PC-9 (cell line): ENCODE measurements around the gene GFY. TPM values are rescaled to one million over a fixed set of nuclear protein-coding genes. Genes with fewer than 3 reads are reported as not detected.

ENCODE experiments used
- BruUV-seq: library from RNA; stranded (reverse); fragments of 400-500 nt; replicated peaks from 2 replicates; lab custom pipeline; 2021; lab: Mats Ljungman, UMichigan
- CTCF ChIA-PET: fragments of 300-600 bp; sonication (Branson Sonifier 250); formaldehyde crosslinking; loops from one replicate; lab custom pipeline; 2022; ENCODE audit warnings: antibody characterized with exemption; lab: Charles Lee
- POLR2A ChIA-PET: fragments of 300-600 bp; sonication (Branson Sonifier 250); formaldehyde crosslinking; loops from one replicate; lab custom pipeline; 2022; ENCODE audit warnings: antibody characterized with exemption; ENCODE audit not compliant: unreplicated experiment; lab: Charles Lee
- DNase-seq, 2 experiments: peaks; one replicate each; pipeline versions ENCODE4 v3.0.0 to v3.0.0-alpha.2; 2015 to 2022; ENCODE audit warnings: mixed read lengths in 1 of 2
- H2AFZ ChIP-seq: fragments of 200-600 bp; sonication (generic); 2 replicates; pipeline ENCODE4 v1.8.1; 2017; ENCODE audit warnings: antibody characterized with exemption
- H3F3A ChIP-seq: fragments of 200-600 bp; sonication (generic); 2 replicates; pipeline ENCODE4 v1.8.1; 2017; ENCODE audit warnings: antibody characterized with exemption, mild to moderate bottlenecking, low read depth; ENCODE audit not compliant: insufficient read depth
- H3K27ac ChIP-seq: fragments of 200-600 bp; sonication (generic); 2 replicates; pipeline ENCODE4 v1.6.1; 2016; ENCODE audit warnings: mixed run types
- H3K27me3 ChIP-seq: fragments of 200-600 bp; sonication (generic); 2 replicates; pipeline ENCODE4 v1.6.1; 2016; ENCODE audit warnings: low read depth, mixed run types; ENCODE audit not compliant: insufficient read depth
- H3K36me3 ChIP-seq: fragments of 200-600 bp; sonication (generic); 2 replicates; pipeline ENCODE4 v1.6.1; 2016; ENCODE audit warnings: low read depth, mixed run types
- H3K4me1 ChIP-seq: fragments of 200-600 bp; sonication (generic); replicated peaks from 2 replicates; pipeline ENCODE4 v1.6.1; 2016; ENCODE audit warnings: mixed run types; ENCODE audit not compliant: insufficient read depth
- H3K4me2 ChIP-seq: fragments of 200-600 bp; sonication (generic); 2 replicates; pipeline ENCODE4 v1.6.1; 2017; ENCODE audit warnings: mixed run types
- H3K4me3 ChIP-seq: fragments of 200-600 bp; sonication (generic); 2 replicates; pipeline ENCODE4 v1.6.1; 2016; ENCODE audit warnings: mixed run types
- H3K79me2 ChIP-seq: fragments of 200-600 bp; sonication (generic); 2 replicates; pipeline ENCODE4 v1.6.1; 2017; ENCODE audit warnings: low read depth, mixed run types
- H3K9me2 ChIP-seq: fragments of 200-600 bp; sonication (generic); 2 replicates; pipeline ENCODE4 v1.8.1; 2017; ENCODE audit warnings: mild to moderate bottlenecking; ENCODE audit not compliant: insufficient read depth
- H3K9me3 ChIP-seq: fragments of 200-600 bp; sonication (generic); 2 replicates; pipeline ENCODE4 v1.8.1; 2016; ENCODE audit warnings: low read depth; ENCODE audit not compliant: insufficient read depth
- H4K20me1 ChIP-seq: fragments of 200-600 bp; sonication (generic); 2 replicates; pipeline ENCODE4 v1.8.1; 2017; ENCODE audit not compliant: insufficient read depth
- CTCF ChIP-seq: fragments of 200-600 bp; sonication (generic); conservative IDR thresholded peaks from 2 replicates; pipeline ENCODE4 v1.6.1; 2017; ENCODE audit warnings: mixed run types, antibody characterized with exemption, mild to moderate bottlenecking, moderate library complexity
- EZH2 ChIP-seq: fragments of 200-600 bp; sonication (generic); IDR thresholded peaks from 2 replicates; pipeline ENCODE4 v1.8.0; 2017; ENCODE audit warnings: antibody characterized with exemption, low read depth
- intact Hi-C: fragments of 100-400 bp; cut with micrococcal nuclease; formaldehyde crosslinking; loops from one replicate; pipeline ENCODE4 v1.10.0; 2022; ENCODE audit not compliant: unreplicated experiment
- total RNA-seq: library from RNA; stranded (reverse); gene quantifications from 2 replicates; pipeline ENCODE4 v1.2.3, GENCODE V29; 2021

The GFY gene
- total RNA-seq, 1 experiment from 2014 or later: not detected

- DNase-seq: no peak
- Histone ChIP-seq H3K27me3 (peaks cover 46% of the 10 kb centered on the region), H2AFZ (no peak overlapping the region), H3K9me3 (no peaks in the 10 kb centered on the region), H3K79me2 (no peaks in the 10 kb centered on the region), H3K4me3 (no peak overlapping the region), H3F3A (peaks cover 6% of the 10 kb centered on the region; the same call in 1 of the 2 replicates), H3K4me2 (no peak overlapping the region), H4K20me1 (no peaks in the 10 kb centered on the region), H3K36me3 (no peaks in the 10 kb centered on the region), H3K4me1 (no peaks in the 10 kb centered on the region), H3K27ac (no peak overlapping the region), H3K9me2 (no peaks in the 10 kb centered on the region)
- ChIA-PET POLR2A (no interaction called here), CTCF (no interaction called here)
- BruUV-seq: no TSS peak
- intact Hi-C loops: no loop called here
- TF ChIP-seq EZH2 (no peak), CTCF (no peak)
These were observed 6.2 kb downstream of the GFY start for GRCh38 chr19:49431330-49431749.

GRCh38 chr19:49432141-49433073 lies 7.2 kb downstream of the GFY start:
- Histone ChIP-seq H3K79me2 (no peaks in the 10 kb centered on the region), H4K20me1 (no peaks in the 10 kb centered on the region), H3K27ac (no peak overlapping the region), H3K4me1 (no peaks in the 10 kb centered on the region), H2AFZ (no peak overlapping the region), H3K9me2 (no peaks in the 10 kb centered on the region), H3K9me3 (no peaks in the 10 kb centered on the region), H3K4me2 (no peak overlapping the region), H3K27me3 (peaks cover 41% of the 10 kb centered on the region), H3K4me3 (no peak overlapping the region), H3K36me3 (no peaks in the 10 kb centered on the region), H3F3A (peaks cover 6% of the 10 kb centered on the region; the same call in 1 of the 2 replicates)
- POLR2A ChIA-PET: no interaction called here
- intact Hi-C loops: no loop called here
- DNase-seq: no peak
- TF ChIP-seq CTCF: no peak
- TF ChIP-seq EZH2: no peak
- BruUV-seq: no TSS peak
- CTCF ChIA-PET: no interaction called here

GRCh38 chr19:49433240-49433901 lies 8.2 kb downstream of the GFY start:
- no peak for TF ChIP-seq EZH2
- TF ChIP-seq CTCF: no peak
- CTCF ChIA-PET: interaction anchor here (0.6 kb wide), 1 partner anchor 69 kb away, joined by 7 read pairs; no protein-coding TSS in a partner anchor
- POLR2A ChIA-PET: no interaction called here

More at GRCh38 chr19:49433240-49433901, 8.2 kb downstream of the GFY start:
- Histone ChIP-seq H3K79me2 (no peaks in the 10 kb centered on the region), H3F3A (peaks cover 6% of the 10 kb centered on the region; the same call in 1 of the 2 replicates), H3K36me3 (no peaks in the 10 kb centered on the region), H2AFZ (no peak overlapping the region), H3K9me2 (no peaks in the 10 kb centered on the region), H3K4me2 (no peak overlapping the region), H3K27me3 (peaks cover 41% of the 10 kb centered on the region), H4K20me1 (no peaks in the 10 kb centered on the region), H3K4me3 (no peak overlapping the region), H3K9me3 (no peaks in the 10 kb centered on the region), H3K27ac (no peak overlapping the region), H3K4me1 (no peaks in the 10 kb centered on the region)
- no TSS peak for BruUV-seq
- DNase-seq: no peak
- intact Hi-C loops: no loop called here
